Naive thymus-derived CD4-positive, alpha-beta T cell (primary cell): ENCODE data around the gene MSMP. TPM values are rescaled to one million over a fixed set of nuclear protein-coding genes. Genes with fewer than 3 reads are reported as not detected.

Experiments
- ATAC-seq: fragments of 150-1000 bp; cut with Tn5 transposase; 2 replicates; pipeline ENCODE4 v1.10.0; 2021; ENCODE audit warnings: mild to moderate bottlenecking, moderate library complexity
- CTCF ChIA-PET: fragments of 350-600 bp; sonication (Branson Sonifier 250); formaldehyde crosslinking; loops from one replicate; lab custom pipeline; 2021; ENCODE audit warnings: antibody characterized with exemption; lab: Charles Lee
- POLR2A ChIA-PET: fragments of 350-600 bp; sonication (Branson Sonifier 250); formaldehyde crosslinking; loops from one replicate; lab custom pipeline; 2021; ENCODE audit warnings: antibody characterized with exemption, inconsistent platforms; lab: Charles Lee
- DNase-seq, 9 donors: peaks; one replicate each; pipeline versions ENCODE4 v3.0.0 to v3.0.0-alpha.2; 2020 to 2022; ENCODE audit warnings: mixed read lengths in 1 of 9
- H3K27ac ChIP-seq: one replicate; pipeline ENCODE4 v1.7.0; 2013; ENCODE audit warnings: mild to moderate bottlenecking, low read depth, low read length, moderate library complexity
- H3K27me3 ChIP-seq, 2 donors: one replicate each; pipeline ENCODE4 v1.7.0; 2013; ENCODE audit warnings: low read length in 2 of 2, mild to moderate bottlenecking in 2 of 2, moderate library complexity in 2 of 2; ENCODE audit not compliant: control insufficient read depth in 2 of 2, insufficient read depth in 2 of 2
- H3K36me3 ChIP-seq, 3 experiments: 1 replicate in 2 of 3; 2 replicates in 1 of 3; pipeline ENCODE4 v1.7.0; 2013; ENCODE audit warnings: low read length in 3 of 3, mild to moderate bottlenecking in 3 of 3, moderate library complexity in 1 of 3; ENCODE audit not compliant: insufficient read depth in 3 of 3, control insufficient read depth in 2 of 3
- H3K4me1 ChIP-seq, 2 donors: one replicate each; pipeline ENCODE4 v1.7.0; 2013; ENCODE audit warnings: low read length in 2 of 2, mild to moderate bottlenecking in 2 of 2, moderate library complexity in 1 of 2; ENCODE audit not compliant: control insufficient read depth in 2 of 2, insufficient read depth in 2 of 2
- H3K4me3 ChIP-seq: 2 replicates; pipeline ENCODE4 v1.7.0; 2013; ENCODE audit warnings: mild to moderate bottlenecking, low read length
- H3K9me3 ChIP-seq, 3 experiments: 1 replicate in 2 of 3; 2 replicates in 1 of 3; pipeline ENCODE4 v1.7.0; 2013; ENCODE audit warnings: low read length in 3 of 3; ENCODE audit not compliant: control insufficient read depth in 2 of 3
- H3K27ac Mint-ChIP-seq, 9 donors: one replicate each; pipeline ENCODE4 v1.8.0; 2020 to 2022; ENCODE audit warnings: mixed read lengths in 9 of 9, mild to moderate bottlenecking in 8 of 9, moderate library complexity in 5 of 9, inconsistent platforms in 2 of 9
- H3K27me3 Mint-ChIP-seq, 5 donors: one replicate each; pipeline ENCODE4 v1.8.0; 2021 to 2022; ENCODE audit warnings: mixed read lengths in 5 of 5, mild to moderate bottlenecking in 1 of 5
- H3K36me3 Mint-ChIP-seq, 5 donors: one replicate each; pipeline ENCODE4 v1.8.0; 2020 to 2022; ENCODE audit warnings: mixed read lengths in 5 of 5, mild to moderate bottlenecking in 3 of 5, inconsistent platforms in 1 of 5
- H3K4me1 Mint-ChIP-seq, 7 donors: one replicate each; pipeline ENCODE4 v1.8.0; 2020 to 2022; ENCODE audit warnings: mixed read lengths in 7 of 7, mild to moderate bottlenecking in 3 of 7, inconsistent platforms in 1 of 7
- H3K4me3 Mint-ChIP-seq, 10 donors: one replicate each; pipeline ENCODE4 v1.8.0; 2020 to 2022; ENCODE audit warnings: mild to moderate bottlenecking in 10 of 10, mixed read lengths in 10 of 10, moderate library complexity in 6 of 10, inconsistent platforms in 2 of 10
- H3K9me3 Mint-ChIP-seq, 11 donors: one replicate each; pipeline ENCODE4 v1.8.0; 2020 to 2022; ENCODE audit warnings: mixed read lengths in 11 of 11, mild to moderate bottlenecking in 4 of 11, inconsistent platforms in 1 of 11, moderate library complexity in 1 of 11
- intact Hi-C, 2 donors: fragments of 100-400 bp; cut with micrococcal nuclease; formaldehyde crosslinking; loops; one replicate each; pipeline ENCODE4 v1.15.1; 2023
- polyA plus RNA-seq, 2 donors: library from polyadenylated mRNA; unstranded; fragments of 300-500 nt; fragmentation: Illumina TruSeq; gene quantifications; one replicate each; pipeline ENCODE4 v1.2.3, GENCODE V29; 2021
- total RNA-seq, 6 experiments: library from RNA in 5 of 6; stranded (reverse) in 5 of 6; gene quantifications; 1 replicate in 5 of 6; 2 replicates in 1 of 6; pipeline ENCODE4 v1.2.3 and lab custom pipeline; 2021 to 2026

The MSMP gene
- total and polyA plus RNA-seq, 7 experiments from 2014 or later: 0.48 to 0.84 (median 0.61) TPM; not detected in 4

DNA sequence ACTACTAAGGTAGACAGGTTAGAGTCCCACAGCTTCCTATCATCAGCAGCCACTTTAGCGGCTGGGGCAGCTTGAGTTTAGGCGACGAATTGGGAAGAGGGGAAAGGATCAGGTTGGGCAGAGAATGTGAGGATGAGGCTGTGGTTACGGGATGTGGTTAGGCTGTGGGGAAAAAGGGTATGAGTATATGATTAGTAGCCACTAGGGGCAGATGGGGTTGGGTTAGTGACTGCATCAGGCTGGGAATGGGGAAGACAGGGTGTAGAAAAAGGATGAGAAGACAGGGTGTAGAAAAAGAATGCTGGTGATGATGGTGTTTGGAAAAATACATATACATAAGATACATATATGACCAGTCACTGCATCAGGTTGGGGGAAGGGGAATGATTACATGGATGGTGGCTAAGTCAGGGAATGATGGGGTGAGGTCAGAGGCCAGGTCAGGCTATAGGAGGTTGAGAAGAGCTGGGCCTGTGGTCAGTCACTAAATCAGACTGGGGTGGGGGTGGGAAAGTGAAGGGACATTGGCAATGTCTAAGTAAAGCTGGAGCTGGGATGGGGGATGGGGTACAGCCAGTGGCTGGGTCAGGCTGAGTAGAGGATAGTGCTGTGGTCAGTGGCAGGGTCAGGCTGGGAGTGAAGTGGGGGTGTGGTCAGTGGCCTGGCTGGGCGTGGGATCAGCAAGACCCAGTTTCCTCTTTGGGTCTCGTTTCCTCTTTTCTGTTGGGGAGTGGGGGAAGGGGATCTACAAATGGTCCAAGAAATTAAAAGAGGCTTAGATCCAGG, 24.2 kb downstream of the MSMP start:
- Histone ChIP-seq H3K27ac (peak overlapping the region; percentile 93), H3K4me3 (peak overlapping the region; percentile 98), H3K36me3 (peaks cover 4 to 12% (median 10%) of the 10 kb centered on the region in 3 experiments), H3K4me1 (peaks cover 62 to 67% of the 10 kb centered on the region in 2 donors), H3K27me3 (no peaks in the 10 kb centered on the region), H3K9me3 (no peaks in the 10 kb centered on the region)
- Mint-ChIP-seq H3K9me3 (peaks cover 0 to 2% (median 0%) of the 10 kb centered on the region in 11 donors), H3K4me3 (peak overlapping the region in 1 of 10 donors; percentile 92), H3K27me3 (no peaks in the 10 kb centered on the region), H3K27ac (peak overlapping the region in 2 of 9 donors; percentile 18 to 90), H3K4me1 (peaks cover 8 to 27% (median 17%) of the 10 kb centered on the region in 7 donors), H3K36me3 (peaks cover under 1 to 19% (median 6%) of the 10 kb centered on the region in 5 donors)
- ATAC-seq: no peak
- peak in 4 of 9 donors; percentile 19 to 38 (median 25) for DNase-seq
- ChIA-PET POLR2A (interaction anchor here (0.5 to 7.2 kb wide), 13 partner anchors 10 to 657 kb away, joined by 3 to 89 read pairs (median 4); partner anchors contain the start of genes CCDC107, GBA2, RGP1 and RMRP), CTCF (interaction anchor here (0.6 to 6.4 kb wide), 9 partner anchors 19 to 114 kb away, joined by 3 to 50 read pairs (median 7); partner anchors contain the start of genes CCDC107, GBA2, RGP1 and RMRP)
- intact Hi-C loops: loop anchor here (1.0 to 10.0 kb wide), 4 partner anchors 33 to 1065 kb away; partner anchors contain the start of gene CCL27 (in 1 of the 2)

GRCh38 chr9:35729101-35729500, 25.0 kb downstream of the MSMP start:
- Histone ChIP-seq H3K4me1 (peaks cover 57 to 61% of the 10 kb centered on the region in 2 donors), H3K4me3 (peak overlapping the region; percentile 98), H3K27me3 (no peaks in the 10 kb centered on the region), H3K9me3 (no peaks in the 10 kb centered on the region), H3K27ac (peak overlapping the region; percentile 46), H3K36me3 (peaks cover 5 to 19% (median 12%) of the 10 kb centered on the region in 3 experiments)
- no peaks in the 10 kb centered on the region for H3K27me3 Mint-ChIP-seq
- H3K4me3 Mint-ChIP-seq: no peak overlapping the region
- H3K9me3 Mint-ChIP-seq: peaks cover 0 to 2% (median 0%) of the 10 kb centered on the region in 11 donors
- ATAC-seq: no peak
- CTCF ChIA-PET: interaction anchor here (1.0 to 6.4 kb wide), 8 partner anchors 20 to 118 kb away, joined by 3 to 50 read pairs (median 6); partner anchors contain the start of genes CCDC107, GBA2, RGP1 and RMRP
- H3K4me1 Mint-ChIP-seq: peaks cover 7 to 28% (median 18%) of the 10 kb centered on the region in 7 donors
- H3K36me3 Mint-ChIP-seq: peaks cover 4 to 24% (median 14%) of the 10 kb centered on the region in 5 donors
- H3K27ac Mint-ChIP-seq: no peak overlapping the region
- POLR2A ChIA-PET: interaction anchor here (0.5 to 4.4 kb wide), 15 partner anchors 11 to 124 kb away, joined by 3 to 39 read pairs (median 3); partner anchors contain the start of genes ARHGEF39, CCDC107, GBA2 and RGP1
- intact Hi-C loops: loop anchor here in 1 of 2 donors (1.0 to 2.0 kb wide), 2 partner anchors 32 to 240 kb away; no protein-coding TSS in a partner anchor
- no peak for DNase-seq

DNA sequence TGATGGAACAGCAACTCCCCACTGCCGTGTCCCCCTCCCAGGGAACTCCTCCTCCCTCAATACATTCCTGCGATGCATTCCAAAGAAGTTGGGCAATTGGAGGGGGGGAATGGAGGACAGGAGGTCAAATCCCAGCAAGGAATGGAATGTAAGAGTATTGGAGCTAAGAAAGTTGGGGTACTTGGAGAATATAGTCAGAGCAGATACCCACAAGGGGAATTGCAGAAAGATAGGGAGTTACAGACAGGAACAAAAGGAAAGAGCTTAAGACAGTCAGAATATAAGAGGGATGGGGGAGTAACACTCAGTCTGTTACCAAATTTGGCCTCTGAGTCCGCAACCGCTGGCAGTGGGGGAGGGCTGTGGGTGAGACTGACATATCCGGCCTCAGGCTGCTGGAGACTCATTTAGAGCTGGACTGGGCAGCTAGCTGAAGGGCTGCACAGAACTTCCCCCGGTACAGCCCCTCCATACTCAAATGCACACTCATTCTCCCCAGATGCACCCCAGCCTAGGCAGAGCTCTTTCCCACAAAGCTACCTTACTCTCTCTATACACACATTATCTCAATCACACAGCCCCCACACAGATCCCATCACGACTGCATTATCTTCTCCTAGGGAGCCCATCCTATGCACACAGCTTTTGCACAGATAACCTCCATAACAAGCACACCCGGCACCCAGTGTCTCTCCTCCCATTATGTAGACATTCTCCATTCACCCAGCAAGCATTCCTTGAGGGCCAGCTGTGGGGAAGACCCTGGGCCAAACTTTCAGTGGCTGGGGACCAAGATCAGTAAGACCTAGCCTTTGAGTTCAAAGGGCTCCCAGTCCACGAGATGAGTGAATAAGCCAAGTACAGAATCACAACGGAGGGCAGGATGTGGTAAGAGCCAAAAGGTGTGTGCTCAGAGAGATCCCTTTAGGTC, 25.8 kb downstream of the MSMP start:
- DNase-seq (peak in 8 of 9 donors; percentile 25 to 49 (median 42)), ATAC-seq (no peak)
- Mint-ChIP-seq H3K27ac (no peak overlapping the region), H3K4me3 (no peak overlapping the region), H3K9me3 (peaks cover 0 to 2% (median 0%) of the 10 kb centered on the region in 11 donors), H3K4me1 (peaks cover 4 to 25% (median 13%) of the 10 kb centered on the region in 7 donors), H3K27me3 (no peaks in the 10 kb centered on the region), H3K36me3 (peaks cover 4 to 24% (median 14%) of the 10 kb centered on the region in 5 donors)
- Histone ChIP-seq H3K27me3 (no peaks in the 10 kb centered on the region), H3K4me3 (peak overlapping the region; percentile 39), H3K4me1 (peaks cover 50 to 53% of the 10 kb centered on the region in 2 donors), H3K9me3 (no peaks in the 10 kb centered on the region), H3K27ac (peak overlapping the region; percentile 46), H3K36me3 (peaks cover 11 to 27% (median 20%) of the 10 kb centered on the region in 3 experiments)
- ChIA-PET CTCF (interaction anchor here (1.0 to 6.4 kb wide), 13 partner anchors 10 to 117 kb away, joined by 3 to 50 read pairs (median 6); partner anchors contain the start of genes CCDC107, GBA2, RGP1 and RMRP), POLR2A (interaction anchor here (0.7 to 3.3 kb wide), 21 partner anchors 11 to 1090 kb away, joined by 3 to 22 read pairs (median 3); partner anchors contain the start of genes ARHGEF39, CCDC107, GBA2 and RGP1)
- intact Hi-C loops: loop anchor here in 1 of 2 donors (2.0 kb wide), 1 partner anchor 32 kb away; no protein-coding TSS in a partner anchor

DNA sequence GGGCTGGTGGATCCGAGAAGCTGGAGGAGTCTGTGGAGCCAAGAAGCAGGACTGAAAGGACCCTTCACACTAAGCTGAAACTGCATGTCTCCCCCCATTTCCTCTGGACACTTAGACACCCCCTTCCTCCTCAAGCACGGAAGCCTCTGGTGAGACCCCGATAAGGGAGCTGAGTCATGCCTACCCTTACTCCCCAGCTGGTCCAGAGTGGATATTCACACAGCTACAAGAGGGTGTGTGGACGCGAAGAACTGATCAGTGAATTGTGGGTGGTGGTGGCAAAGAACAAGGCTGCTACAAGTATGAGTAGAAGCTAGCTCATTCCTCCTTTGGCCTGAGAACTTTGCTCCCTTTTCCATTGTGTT, 26.4 kb downstream of the MSMP start:
- no peaks in the 10 kb centered on the region for H3K27me3 Mint-ChIP-seq
- peak overlapping the region; percentile 14 for H3K4me3 ChIP-seq
- no peak overlapping the region for H3K4me3 Mint-ChIP-seq
- H3K36me3 ChIP-seq: peaks cover 15 to 34% (median 23%) of the 10 kb centered on the region in 3 experiments
- H3K9me3 ChIP-seq: no peaks in the 10 kb centered on the region
- ChIA-PET CTCF (interaction anchor here (0.6 to 6.4 kb wide), 12 partner anchors 11 to 112 kb away, joined by 3 to 50 read pairs (median 4); partner anchors contain the start of genes CCDC107 and RMRP), POLR2A (interaction anchor here (0.7 to 3.3 kb wide), 12 partner anchors 12 to 1089 kb away, joined by 3 to 22 read pairs (median 4); partner anchors contain the start of genes CCDC107, GBA2, RGP1 and RMRP)
- H3K27me3 ChIP-seq: no peaks in the 10 kb centered on the region
- ATAC-seq (no peak), DNase-seq (no peak)
- peaks cover 44 to 47% of the 10 kb centered on the region in 2 donors for H3K4me1 ChIP-seq
- peaks cover 0 to 20% (median 8%) of the 10 kb centered on the region in 7 donors for H3K4me1 Mint-ChIP-seq
- H3K9me3 Mint-ChIP-seq: peaks cover 0 to 2% (median 0%) of the 10 kb centered on the region in 11 donors
- H3K27ac ChIP-seq: peak overlapping the region; percentile 46
- intact Hi-C loops: loop anchor here in 1 of 2 donors (2.0 kb wide), 1 partner anchor 31 kb away; no protein-coding TSS in a partner anchor
- peaks cover 4 to 26% (median 17%) of the 10 kb centered on the region in 5 donors for H3K36me3 Mint-ChIP-seq
- H3K27ac Mint-ChIP-seq: peak overlapping the region in 1 of 9 donors; percentile 8

- H3K36me3 ChIP-seq: peaks cover 19 to 38% (median 30%) of the 10 kb centered on the region in 3 experiments
- ATAC-seq (peak; percentile 62), DNase-seq (peak in 7 of 9 donors; percentile 37 to 61 (median 52))
- intact Hi-C loops: no loop called here
- peaks cover 0 to 23% (median 8%) of the 10 kb centered on the region in 7 donors for H3K4me1 Mint-ChIP-seq
- no peaks in the 10 kb centered on the region for H3K27me3 Mint-ChIP-seq
- H3K36me3 Mint-ChIP-seq: peaks cover 10 to 31% (median 21%) of the 10 kb centered on the region in 5 donors
- POLR2A ChIA-PET: interaction anchor here (0.7 to 3.3 kb wide), 8 partner anchors 9 to 1088 kb away, joined by 3 to 22 read pairs (median 4); partner anchors contain the start of genes CCDC107, GBA2, RGP1 and RMRP
- H3K27me3 ChIP-seq: no peaks in the 10 kb centered on the region
- H3K4me1 ChIP-seq: peaks cover 44 to 46% of the 10 kb centered on the region in 2 donors
- H3K27ac ChIP-seq: peak overlapping the region; percentile 46
- H3K27ac Mint-ChIP-seq: peak overlapping the region in 7 of 9 donors; percentile 28 to 92 (median 81)
- peak overlapping the region in 7 of 10 donors; percentile 34 to 73 (median 61) for H3K4me3 Mint-ChIP-seq
- H3K9me3 ChIP-seq: no peaks in the 10 kb centered on the region
- CTCF ChIA-PET: interaction anchor here (1.0 to 6.4 kb wide), 8 partner anchors 10 to 110 kb away, joined by 3 to 50 read pairs (median 5); partner anchors contain the start of genes CCDC107 and RMRP
- peaks cover 0 to 2% (median 0%) of the 10 kb centered on the region in 11 donors for H3K9me3 Mint-ChIP-seq
- no peak overlapping the region for H3K4me3 ChIP-seq
Observed at GRCh38 chr9:35726931-35727330, 27.1 kb downstream of the MSMP start.
